Measurements from ENCODE around the gene UBE2E2. TPM values are rescaled to one million over a fixed set of nuclear protein-coding genes. Genes with fewer than 3 reads are reported as not detected.
"Not testable (repeated sequence)": the region's sequence is repeated elsewhere in the genome, so short reads cannot be mapped to it uniquely, and the experiment has no call there.

UBE2E2 gene
- polyA plus RNA-seq, 4 donors: 61.4 to 66.4 (median 62.7) TPM

- no peak for DNase-seq (ENCODE audit: low read depth in 4 of 4, low spot score in 3 of 4)
Measured at GRCh38 chr3:23320586-23321570, 117.8 kb downstream of the UBE2E2 start.

- no peak for DNase-seq (ENCODE audit: low read depth in 4 of 4, low spot score in 3 of 4)
Measured at GRCh38 chr3:23324745-23325144, 121.6 kb downstream of the UBE2E2 start.

GRCh38 chr3:23325466-23326065, 122.4 kb downstream of the UBE2E2 start:
- DNase-seq (ENCODE audit: low read depth in 4 of 4, low spot score in 3 of 4): no peak

GRCh38 chr3:23329471-23330105, 126.5 kb downstream of the UBE2E2 start:
- DNase-seq (ENCODE audit: low read depth in 4 of 4, low spot score in 3 of 4): no peak

- no peak for DNase-seq (ENCODE audit: low read depth in 4 of 4, low spot score in 3 of 4)
Measured at GRCh38 chr3:23330568-23330967, 127.4 kb downstream of the UBE2E2 start.

GRCh38 chr3:23331141-23331935, 128.2 kb downstream of the UBE2E2 start:
- DNase-seq (ENCODE audit: low read depth in 4 of 4, low spot score in 3 of 4): no peak

GRCh38 chr3:23333633-23334032, 130.5 kb downstream of the UBE2E2 start:
- DNase-seq (ENCODE audit: low read depth in 4 of 4, low spot score in 3 of 4): no peak

GRCh38 chr3:23336853-23337252, 133.7 kb downstream of the UBE2E2 start:
- not testable (repeated sequence) for DNase-seq (ENCODE audit: low read depth in 4 of 4, low spot score in 3 of 4)

GRCh38 chr3:23341147-23341838, 138.2 kb downstream of the UBE2E2 start:
- DNase-seq (ENCODE audit: low read depth in 4 of 4, low spot score in 3 of 4): no peak

- DNase-seq (ENCODE audit: low read depth in 4 of 4, low spot score in 3 of 4): no peak
Measured at GRCh38 chr3:23342343-23342742, 139.2 kb downstream of the UBE2E2 start.

GRCh38 chr3:23343509-23343908, 140.4 kb downstream of the UBE2E2 start:
- DNase-seq (ENCODE audit: low read depth in 4 of 4, low spot score in 3 of 4): no peak

- DNase-seq (ENCODE audit: low read depth in 4 of 4, low spot score in 3 of 4): no peak
Measured at GRCh38 chr3:23344886-23345285, 141.8 kb downstream of the UBE2E2 start.

- not testable (repeated sequence) for DNase-seq (ENCODE audit: low read depth in 4 of 4, low spot score in 3 of 4)
Measured at GRCh38 chr3:23349444-23349843, 146.3 kb downstream of the UBE2E2 start.

GRCh38 chr3:23356169-23356568, 153.0 kb downstream of the UBE2E2 start:
- no peak for DNase-seq (ENCODE audit: low read depth in 4 of 4, low spot score in 3 of 4)

- DNase-seq (ENCODE audit: low read depth in 4 of 4, low spot score in 3 of 4): no peak
Measured at GRCh38 chr3:23356923-23357322, 153.8 kb downstream of the UBE2E2 start.

- DNase-seq (ENCODE audit: low read depth in 4 of 4, low spot score in 3 of 4): no peak
Measured at GRCh38 chr3:23359116-23359515, 156.0 kb downstream of the UBE2E2 start.

GRCh38 chr3:23365066-23365465, 161.9 kb downstream of the UBE2E2 start:
- DNase-seq (ENCODE audit: low read depth in 4 of 4, low spot score in 3 of 4): no peak

GRCh38 chr3:23368731-23369130, 165.6 kb downstream of the UBE2E2 start:
- DNase-seq (ENCODE audit: low read depth in 4 of 4, low spot score in 3 of 4): no peak

GRCh38 chr3:23372285-23372684, 169.2 kb downstream of the UBE2E2 start:
- no peak for DNase-seq (ENCODE audit: low read depth in 4 of 4, low spot score in 3 of 4)

Data from right renal pelvis (tissue), 4 donors.